ENCODE data around the gene CCDC39.
"Not testable (repeated sequence)": the region's sequence is repeated elsewhere in the genome, so short reads cannot be mapped to it uniquely, and the experiment has no call there.

CCDC39 gene

DNA sequence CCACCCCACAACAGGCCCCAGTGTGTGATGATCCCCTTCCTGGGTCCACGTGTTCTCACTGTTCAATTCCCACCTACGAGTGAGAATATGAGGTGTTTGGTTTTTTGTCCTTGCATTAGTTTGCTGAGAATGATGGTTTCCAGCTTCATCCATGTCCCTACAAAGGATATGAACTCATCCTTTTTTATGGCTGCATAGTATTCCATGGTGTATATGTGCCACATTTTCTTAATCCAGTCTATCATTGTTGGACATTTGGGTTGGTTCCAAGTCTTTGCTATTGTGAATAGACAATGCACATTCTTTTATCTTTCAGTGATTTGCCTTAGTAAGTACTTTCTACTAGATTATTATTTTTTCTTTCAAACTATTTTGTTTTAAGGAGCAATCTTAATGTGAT, 60.7 kb downstream of the CCDC39 start:
- DNase-seq, result not testable (repeated sequence)

DNA sequence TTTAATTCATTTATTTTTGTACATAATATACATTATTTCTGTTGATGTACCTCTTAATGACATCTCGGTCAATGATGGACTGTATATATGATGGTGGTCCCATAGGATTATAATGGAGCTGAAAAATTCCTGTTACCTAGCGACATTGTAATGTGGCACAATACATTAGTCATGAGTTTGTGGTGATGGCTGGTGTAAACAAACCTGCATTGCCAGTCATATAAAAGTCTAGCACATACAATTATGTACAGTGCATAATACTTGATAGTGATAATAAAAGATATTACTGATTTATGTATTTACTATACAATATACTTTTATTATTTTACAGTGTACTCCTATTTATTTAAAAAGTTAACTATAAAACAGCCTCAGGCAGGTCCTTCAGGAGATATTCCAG, 62.2 kb downstream of the CCDC39 start:
- DNase-seq, result no peak

DNA sequence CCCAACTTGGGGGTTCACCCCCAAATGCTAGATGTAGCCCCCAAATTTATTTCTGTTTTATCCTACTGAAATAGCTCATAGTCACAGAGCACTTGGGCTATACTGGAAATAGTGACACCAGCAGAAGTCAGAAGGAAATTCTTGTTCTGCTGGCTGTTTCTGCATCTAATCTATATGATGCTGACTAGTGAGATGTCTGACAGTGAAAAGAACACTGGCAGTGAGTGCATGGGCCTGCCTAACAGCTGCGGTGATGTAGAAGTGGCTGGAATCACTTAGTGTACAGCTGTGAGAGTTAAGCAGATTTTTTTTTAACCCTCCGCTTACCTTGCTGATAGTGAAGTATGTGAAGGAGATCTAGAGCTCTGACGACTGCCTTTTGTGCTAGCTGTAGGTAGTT, 63.3 kb downstream of the CCDC39 start:
- DNase-seq, result no peak

DNA sequence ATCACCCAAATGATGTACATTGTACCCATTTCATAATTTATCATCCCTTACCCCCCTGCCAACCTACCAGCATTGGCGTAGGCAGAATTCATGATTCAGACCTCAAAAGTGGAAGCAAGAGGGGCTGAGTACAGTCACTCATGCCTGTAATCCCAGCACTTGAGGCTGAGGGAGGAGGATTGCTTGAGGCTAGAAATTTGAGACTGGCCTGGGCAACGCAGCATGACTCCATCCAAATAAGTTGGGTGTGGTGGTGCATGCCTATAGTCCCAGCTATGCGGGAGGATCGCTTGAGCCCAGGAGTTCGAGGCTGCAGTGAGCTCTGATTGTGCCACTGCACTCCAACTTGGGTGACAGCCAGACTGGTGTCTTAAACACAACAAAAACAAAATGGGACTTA, 66.9 kb downstream of the CCDC39 start:
- DNase-seq, result no peak

DNA sequence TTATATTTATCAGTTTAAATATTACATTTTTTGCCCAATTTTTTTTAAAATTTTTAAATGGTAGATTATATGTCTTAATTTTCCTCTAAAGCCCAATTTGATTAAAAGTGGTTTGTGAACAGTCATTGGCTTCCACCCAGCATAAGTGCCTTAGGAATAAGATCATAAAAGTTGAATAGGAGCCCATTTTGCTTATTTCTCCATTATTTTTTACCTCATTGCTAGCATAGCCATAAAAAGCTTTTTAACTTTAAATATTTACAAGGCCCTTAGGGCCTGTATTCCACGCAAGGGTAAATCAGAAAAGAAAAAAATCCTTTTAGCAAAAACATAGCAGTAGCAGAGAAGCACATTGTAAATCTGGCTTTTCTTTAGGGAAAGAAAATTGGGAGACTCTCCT, 68.3 kb downstream of the CCDC39 start:
- DNase-seq, result no peak

DNA sequence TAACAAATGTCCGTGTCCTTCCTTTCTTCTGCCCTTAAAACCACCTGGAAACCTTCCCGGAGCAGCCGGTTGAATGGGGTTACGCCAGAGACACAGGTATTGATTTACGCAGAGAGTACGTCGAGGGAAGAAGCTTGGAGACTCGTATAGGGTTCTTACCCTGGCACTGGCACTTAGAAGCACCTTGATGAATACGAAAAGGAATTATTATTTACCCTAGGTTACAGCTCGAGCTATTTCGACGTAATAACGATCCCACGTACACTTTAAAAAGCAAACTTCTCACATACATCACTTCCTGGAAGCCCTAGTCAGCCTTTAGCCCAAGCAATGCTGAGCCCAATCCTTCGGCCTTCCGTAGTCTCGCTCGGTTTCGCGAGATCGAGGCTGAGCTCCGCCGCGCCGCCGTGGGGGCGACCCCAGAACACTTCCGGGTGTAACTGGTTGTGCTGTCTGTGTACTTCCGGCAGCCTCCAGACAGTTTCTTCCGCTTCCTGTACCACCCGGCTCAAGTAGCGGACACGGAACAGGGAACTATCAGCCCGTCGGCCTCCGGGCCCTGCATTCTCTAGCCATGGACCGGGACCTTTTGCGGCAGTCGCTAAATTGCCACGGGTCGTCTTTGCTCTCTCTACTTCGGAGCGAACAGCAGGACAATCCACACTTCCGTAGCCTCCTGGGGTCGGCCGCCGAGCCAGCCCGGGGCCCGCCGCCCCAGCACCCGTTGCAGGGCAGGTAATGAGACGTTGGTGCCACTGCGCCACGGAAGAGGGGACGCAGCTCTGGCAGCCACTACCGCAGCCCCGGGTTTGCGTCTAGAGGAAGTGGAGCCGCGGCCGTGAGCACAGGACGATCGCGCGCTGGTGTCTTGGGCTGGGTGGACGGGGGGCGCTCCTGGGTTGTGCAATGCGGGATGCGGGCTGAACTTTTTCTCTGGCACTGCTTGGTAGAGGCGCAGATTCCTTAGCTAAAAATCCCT, 77.3 kb downstream of the CCDC39 start, which contains the start of gene TTC14:
TTC14 (plus strand) TSS at position 476 of the 979 bp plus-strand sequence; CDS start at position 575, 99 bp downstream.
- peak; percentile 96 for DNase-seq

DNA sequence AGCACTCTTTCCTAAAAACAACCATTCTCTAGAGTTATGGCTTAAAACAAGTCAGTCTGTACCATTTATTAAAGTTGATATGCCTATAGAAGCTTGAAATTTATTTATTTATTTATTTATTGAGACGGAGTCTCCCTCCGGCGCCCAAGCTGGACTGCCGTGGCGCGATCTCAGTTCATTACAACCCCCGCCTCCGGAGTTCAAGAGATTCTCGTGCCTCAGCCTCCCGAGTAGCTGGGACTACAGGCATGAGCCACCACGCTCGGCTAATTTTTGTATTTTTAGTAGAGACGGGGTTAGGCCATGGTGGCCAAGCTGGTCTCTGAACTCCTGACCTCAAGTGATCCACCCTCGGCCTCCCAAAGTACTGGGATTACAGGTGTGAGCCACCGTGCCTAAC, 78.8 kb downstream of the CCDC39 start:
- no peak for DNase-seq

DNA sequence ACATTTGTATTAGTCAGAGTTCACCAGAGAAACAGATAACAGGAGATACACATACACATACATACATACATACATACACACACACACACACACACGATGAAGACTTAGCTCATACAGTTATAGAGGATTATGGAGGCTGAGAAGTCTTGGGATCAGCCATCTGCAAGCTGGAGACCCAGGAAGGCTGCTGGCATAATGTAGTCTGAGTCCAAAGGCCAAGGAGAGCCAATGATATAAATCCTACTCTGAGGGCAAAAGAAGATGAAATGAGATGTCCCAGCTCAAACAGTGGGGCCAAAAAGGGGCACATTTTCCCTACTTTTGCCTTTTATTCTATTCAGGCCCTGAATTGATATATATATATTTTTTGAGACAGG, 83.7 kb downstream of the CCDC39 start:
- no peak for DNase-seq

DNA sequence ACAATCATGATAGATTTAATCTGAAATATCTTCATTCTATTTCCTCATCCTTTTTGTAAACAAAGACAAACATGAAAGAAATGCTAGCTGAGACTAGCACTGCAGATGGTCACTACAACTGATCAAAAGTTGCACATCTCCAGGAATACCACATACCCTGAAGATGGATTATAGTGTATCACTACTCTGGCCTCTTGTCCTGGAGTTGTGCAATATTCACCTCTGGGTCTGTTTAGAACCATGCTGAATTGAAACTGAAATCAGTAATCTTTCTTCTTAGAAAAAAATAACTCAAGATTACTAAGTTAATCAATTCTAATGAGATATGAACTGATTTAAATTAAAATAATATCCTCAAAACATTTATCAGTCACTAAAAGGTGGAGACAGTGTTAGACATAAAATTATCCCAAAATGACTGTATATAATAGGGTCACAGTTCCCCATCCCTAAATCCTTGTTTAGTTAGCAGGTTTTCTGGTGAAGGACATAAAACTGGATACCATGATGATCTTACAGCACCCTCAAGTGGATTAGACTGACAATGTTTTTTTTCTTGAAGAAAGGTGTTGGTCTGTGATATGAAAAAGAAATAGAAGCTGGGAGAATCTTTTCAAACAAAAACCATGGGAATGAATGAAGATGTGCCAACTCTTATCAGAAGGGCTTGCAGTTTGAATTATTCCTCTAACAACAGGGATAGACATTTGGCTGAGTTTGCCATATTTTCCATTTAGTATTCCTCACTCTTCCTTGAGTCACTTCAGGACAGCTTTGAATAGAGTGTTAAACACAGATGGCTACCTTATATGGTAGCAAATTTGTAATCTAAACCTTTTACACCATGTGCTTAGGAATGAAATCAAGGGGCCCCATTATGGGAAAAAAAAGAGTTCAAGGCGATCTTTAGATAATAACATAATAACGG, 84.4 kb downstream of the CCDC39 start:
- peak; percentile 15 for DNase-seq

DNA sequence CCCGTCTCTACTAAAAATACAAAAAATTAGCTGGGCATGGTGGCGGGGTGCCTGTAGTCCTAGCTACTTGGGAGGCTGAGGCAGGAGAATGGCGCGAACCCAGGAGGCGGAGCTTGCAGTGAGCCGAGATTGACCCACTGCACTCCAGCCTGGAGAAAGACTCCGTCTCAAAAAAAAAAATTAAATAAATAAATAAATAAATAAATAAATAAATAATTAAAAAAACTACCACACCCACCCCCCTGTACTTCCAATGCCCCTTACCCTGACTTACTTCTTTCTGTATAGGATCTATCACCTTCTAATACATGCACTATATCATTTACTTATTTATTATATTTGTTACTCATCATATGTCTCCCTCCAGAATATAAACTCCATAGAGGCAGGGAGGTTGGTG, 85.7 kb downstream of the CCDC39 start:
- not testable (repeated sequence) for DNase-seq

DNA sequence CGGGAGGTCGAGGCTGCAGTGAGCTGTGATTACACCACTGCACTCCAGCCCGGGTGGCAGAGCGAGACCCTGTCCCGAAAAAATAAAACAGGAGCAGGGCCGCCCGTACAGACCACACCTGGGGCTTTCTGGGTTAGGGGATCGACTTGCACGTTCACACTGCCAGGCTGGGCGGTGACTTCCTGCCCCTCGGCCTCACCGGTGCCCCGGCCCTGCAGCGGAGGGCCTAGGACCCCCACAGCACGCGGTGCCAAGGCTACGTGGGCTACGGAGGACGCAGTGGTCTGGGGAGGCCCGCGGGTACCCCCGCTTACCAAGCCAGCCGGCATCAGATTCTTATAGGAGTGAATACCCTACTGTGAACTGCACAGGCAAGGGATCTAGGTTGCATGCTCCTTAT, 88.9 kb downstream of the CCDC39 start:
- no peak for DNase-seq

DNA sequence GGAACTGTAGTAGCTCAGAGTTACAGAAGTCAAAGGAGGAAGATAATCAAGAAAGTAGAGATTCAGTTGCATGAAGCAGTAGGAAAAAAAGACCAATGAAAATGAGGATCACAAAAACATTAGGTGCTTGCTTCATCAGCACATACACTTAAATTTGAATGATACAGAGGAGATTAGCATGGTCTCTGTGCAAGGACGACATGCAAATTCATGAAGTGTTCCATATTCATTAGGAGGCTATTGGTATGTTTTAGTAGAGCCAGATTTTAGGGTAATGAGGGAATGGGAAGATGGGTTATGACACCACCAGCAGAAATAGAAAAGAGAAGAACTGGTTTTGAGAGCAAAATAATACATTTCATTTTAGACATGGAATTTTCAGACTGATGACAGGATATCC, 98.4 kb downstream of the CCDC39 start:
- DNase-seq, result no peak

DNA sequence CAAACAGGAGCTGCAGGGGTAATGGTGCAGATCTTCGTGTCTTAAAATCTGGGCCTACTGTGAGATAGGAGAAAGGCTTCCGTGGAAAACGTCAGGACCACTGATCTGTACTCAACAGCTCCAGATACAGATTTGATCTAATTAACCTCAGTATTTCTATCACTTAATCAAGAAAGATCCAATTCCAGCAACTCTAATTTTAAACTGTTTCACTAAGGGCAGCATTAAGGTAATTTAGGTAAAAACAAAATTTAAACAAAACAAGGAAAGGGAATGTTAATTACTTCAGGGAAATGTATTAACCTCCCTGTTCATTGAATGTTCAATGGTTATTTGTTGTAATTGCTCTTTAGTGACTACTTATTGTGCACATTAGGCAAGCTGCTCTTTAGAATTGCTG, 103.7 kb downstream of the CCDC39 start:
- no peak for DNase-seq

DNA sequence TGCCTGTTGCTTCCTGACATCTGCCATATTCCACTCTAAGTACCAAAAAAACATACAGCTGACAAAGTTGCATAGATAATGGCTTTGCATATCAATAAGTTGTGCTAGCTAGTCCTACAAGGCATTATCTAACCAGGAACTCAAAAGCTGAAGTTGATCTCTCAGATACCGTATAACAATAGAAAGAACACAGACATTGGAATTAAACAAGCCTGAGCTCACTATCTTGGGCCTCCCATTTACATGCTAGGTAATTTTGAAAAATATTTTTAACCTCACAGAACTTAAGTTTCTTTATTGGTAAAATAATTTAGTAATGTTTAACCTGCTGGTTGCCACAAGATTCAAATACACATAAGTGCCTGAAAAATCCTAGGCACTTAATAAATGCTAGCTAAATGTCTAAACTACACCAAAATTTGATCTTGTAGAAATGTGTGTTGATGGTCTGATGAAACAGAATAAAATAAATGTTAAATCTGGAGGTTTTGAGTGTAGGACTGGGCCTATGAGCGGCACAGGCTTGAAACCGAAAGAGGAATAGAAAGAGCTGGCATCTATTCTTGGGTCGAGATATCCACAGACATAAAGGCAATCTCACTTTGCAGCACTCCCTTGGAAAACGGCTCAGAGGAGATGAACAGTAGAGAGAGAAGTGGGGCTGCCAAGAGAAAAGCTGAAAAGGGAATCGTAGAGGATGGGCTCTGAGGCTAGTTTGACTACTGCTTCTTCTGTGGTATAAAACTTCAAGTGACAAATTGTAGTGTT, 107.3 kb downstream of the CCDC39 start:
- no peak for DNase-seq

DNA sequence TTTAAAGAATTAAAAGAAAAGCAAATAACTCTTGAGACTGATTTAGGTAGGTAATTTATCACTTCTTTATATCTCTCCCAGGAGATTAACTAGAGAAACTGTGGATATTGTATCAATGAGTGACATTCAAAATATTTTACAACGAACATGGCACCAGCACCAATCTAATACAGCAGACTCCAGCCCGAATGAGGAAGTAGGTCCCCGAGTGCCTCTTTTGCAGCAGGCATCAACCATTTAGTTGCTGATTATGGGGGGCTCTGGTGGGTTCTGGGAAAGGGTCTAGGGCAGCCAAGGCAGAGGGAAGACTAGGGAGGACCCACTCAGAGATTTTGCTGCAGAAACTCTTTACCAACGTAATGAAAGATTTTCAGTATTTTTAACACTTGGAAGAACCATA, 109.1 kb downstream of the CCDC39 start:
- no peak for DNase-seq

DNA sequence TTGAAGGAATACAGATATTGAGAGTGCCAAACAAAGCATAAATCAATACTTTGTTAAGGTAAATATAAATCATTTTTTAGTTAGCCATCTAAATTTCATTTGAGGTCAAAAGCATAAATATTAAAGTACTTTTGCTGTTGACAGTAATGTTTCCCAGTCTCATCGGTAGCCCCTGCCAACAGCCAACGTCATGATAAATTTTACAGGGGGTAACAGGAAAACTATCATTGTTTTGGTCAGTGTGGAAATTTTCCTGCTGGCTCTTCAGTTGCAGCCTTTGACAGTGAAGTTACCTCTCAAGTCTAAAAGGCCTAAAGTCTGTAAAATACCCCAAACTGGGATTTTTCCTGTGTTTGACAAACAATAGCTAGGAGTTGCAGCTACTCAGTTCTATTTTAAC, 114.6 kb downstream of the CCDC39 start:
- no peak for DNase-seq
